Activated CD8-positive, alpha-beta memory T cell treated with anti-CD3 and anti-CD28 coated beads, Interleukin-2, amount 50 U/mL, for 48 hours (primary cell): ENCODE measurements around the gene PLPP1.

Experiments used
- DNase-seq: peaks from one replicate; pipeline ENCODE4 v3.0.0-alpha.2; 2020

PLPP1 gene

GRCh38 chr5:55441954-55442353 is 92.8 kb downstream of the PLPP1 start:
- DNase-seq: no peak

GRCh38 chr5:55441107-55441771 is 93.5 kb downstream of the PLPP1 start:
- no peak for DNase-seq

- DNase-seq: no peak
Observed at GRCh38 chr5:55440188-55440646, 94.5 kb downstream of the PLPP1 start.

- no peak for DNase-seq
Observed at GRCh38 chr5:55438998-55439397, 95.8 kb downstream of the PLPP1 start.

GRCh38 chr5:55437859-55438206 is 96.9 kb downstream of the PLPP1 start:
- DNase-seq: no peak

- DNase-seq: no peak
Observed at GRCh38 chr5:55437452-55437851, 97.3 kb downstream of the PLPP1 start.

GRCh38 chr5:55432549-55432948 is 102.2 kb downstream of the PLPP1 start:
- no peak for DNase-seq

- DNase-seq: no peak
Observed at GRCh38 chr5:55429613-55430253, 105.0 kb downstream of the PLPP1 start.

GRCh38 chr5:55429221-55429612 is 105.5 kb downstream of the PLPP1 start:
- no peak for DNase-seq

- DNase-seq: no peak
Observed at GRCh38 chr5:55427157-55427556, 107.6 kb downstream of the PLPP1 start.

GRCh38 chr5:55426455-55426854 is 108.3 kb downstream of the PLPP1 start:
- no peak for DNase-seq

GRCh38 chr5:55421074-55421529 is 113.7 kb downstream of the PLPP1 start:
- DNase-seq: no peak

- DNase-seq: no peak
Observed at GRCh38 chr5:55418994-55419968, 115.5 kb downstream of the PLPP1 start.

- DNase-seq: no peak
Observed at GRCh38 chr5:55416306-55416705, 118.5 kb downstream of the PLPP1 start.

- DNase-seq: no peak
Observed at GRCh38 chr5:55415071-55415470, 119.7 kb downstream of the PLPP1 start.

- no peak for DNase-seq
Observed at GRCh38 chr5:55413644-55414043, 121.1 kb downstream of the PLPP1 start.

GRCh38 chr5:55411876-55412275 is 122.9 kb downstream of the PLPP1 start:
- DNase-seq: no peak

- DNase-seq: no peak
Observed at GRCh38 chr5:55410845-55411244, 123.9 kb downstream of the PLPP1 start.

- no peak for DNase-seq
Observed at GRCh38 chr5:55409775-55410174, 125.0 kb downstream of the PLPP1 start.

- no peak for DNase-seq
Observed at GRCh38 chr5:55407984-55408383, 126.8 kb downstream of the PLPP1 start.

- DNase-seq: no peak
Observed at GRCh38 chr5:55407059-55407684, 127.6 kb downstream of the PLPP1 start.

GRCh38 chr5:55406292-55406691 is 128.5 kb downstream of the PLPP1 start:
- DNase-seq: no peak

GRCh38 chr5:55402199-55402598 is 132.6 kb downstream of the PLPP1 start:
- DNase-seq: no peak
